DMS153 (cell line): Measurements from ENCODE around the gene DLGAP3.
"Not testable (repeated sequence)": the region's sequence is repeated elsewhere in the genome, so short reads cannot be mapped to it uniquely, and the experiment has no call there.

Source experiments
- DNase-seq: peaks from one replicate; lab custom pipeline; 2025; lab: John Stamatoyannopoulos, UW

The DLGAP3 gene, protein sequence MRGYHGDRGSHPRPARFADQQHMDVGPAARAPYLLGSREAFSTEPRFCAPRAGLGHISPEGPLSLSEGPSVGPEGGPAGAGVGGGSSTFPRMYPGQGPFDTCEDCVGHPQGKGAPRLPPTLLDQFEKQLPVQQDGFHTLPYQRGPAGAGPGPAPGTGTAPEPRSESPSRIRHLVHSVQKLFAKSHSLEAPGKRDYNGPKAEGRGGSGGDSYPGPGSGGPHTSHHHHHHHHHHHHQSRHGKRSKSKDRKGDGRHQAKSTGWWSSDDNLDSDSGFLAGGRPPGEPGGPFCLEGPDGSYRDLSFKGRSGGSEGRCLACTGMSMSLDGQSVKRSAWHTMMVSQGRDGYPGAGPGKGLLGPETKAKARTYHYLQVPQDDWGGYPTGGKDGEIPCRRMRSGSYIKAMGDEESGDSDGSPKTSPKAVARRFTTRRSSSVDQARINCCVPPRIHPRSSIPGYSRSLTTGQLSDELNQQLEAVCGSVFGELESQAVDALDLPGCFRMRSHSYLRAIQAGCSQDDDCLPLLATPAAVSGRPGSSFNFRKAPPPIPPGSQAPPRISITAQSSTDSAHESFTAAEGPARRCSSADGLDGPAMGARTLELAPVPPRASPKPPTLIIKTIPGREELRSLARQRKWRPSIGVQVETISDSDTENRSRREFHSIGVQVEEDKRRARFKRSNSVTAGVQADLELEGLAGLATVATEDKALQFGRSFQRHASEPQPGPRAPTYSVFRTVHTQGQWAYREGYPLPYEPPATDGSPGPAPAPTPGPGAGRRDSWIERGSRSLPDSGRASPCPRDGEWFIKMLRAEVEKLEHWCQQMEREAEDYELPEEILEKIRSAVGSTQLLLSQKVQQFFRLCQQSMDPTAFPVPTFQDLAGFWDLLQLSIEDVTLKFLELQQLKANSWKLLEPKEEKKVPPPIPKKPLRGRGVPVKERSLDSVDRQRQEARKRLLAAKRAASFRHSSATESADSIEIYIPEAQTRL

DNA sequence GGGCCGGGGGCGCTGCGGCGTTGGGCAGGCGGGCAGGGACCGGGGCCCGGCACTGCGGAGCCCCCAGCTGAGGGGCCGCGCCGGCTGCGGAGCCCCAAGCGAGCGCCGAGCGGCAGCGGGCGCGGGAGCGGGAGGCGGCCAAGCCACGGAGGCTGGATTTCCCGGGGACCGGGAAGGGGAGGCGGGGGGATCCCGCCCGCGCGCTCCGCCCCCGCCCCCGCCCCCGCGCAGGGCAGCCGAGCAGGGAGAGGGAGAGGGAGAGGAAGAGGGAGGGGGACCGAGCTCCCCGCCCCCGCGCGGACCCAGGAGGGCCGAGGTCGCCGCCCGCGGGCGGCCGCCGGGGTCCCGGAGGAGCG, at the start of gene DLGAP3:
Gene DLGAP3 (minus strand): TSS at position 154 of the 356 bp plus-strand sequence. CDS start 24,267 bp downstream, outside the sequence.
- peak; percentile 36 for DNase-seq

DNA sequence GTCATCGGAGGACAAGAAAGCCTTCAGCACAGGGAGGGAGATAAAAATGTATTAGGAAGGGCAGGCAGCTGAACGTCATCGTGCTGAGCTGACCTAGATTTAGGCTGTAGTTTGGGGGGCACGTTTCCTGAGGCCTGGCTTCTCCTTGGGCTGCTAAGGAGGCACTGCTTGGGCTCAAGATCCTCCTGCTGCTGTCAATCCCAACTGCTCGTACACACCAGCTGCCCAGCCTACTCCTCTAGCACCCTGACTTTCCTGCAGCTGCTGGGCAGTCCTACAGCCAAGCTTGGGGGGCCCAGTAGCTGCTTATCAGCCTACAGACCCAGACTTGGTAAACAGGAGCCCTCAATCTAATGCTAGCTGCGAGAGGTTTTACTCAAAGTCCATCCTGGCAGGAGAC, 49.5 kb upstream of the DLGAP3 start:
- no peak for DNase-seq

DNA sequence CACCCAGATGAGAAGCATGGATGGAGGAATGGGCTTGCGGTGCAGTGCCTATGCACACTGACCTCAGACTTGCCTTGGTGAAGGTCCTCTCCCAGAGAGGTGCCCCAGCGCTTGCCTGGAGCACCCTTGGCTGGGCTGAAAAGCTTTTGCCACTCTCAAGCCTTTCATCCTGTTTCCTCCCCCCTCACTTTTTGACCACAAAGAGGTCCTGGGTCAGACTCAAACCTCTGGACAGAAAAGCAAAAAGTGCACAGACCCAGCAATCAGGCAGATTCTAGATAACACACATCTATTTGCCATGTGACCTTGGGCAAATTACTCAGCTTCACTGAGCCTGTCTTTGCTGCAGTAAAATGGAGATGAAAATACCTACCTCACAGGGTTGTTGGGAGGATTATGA, 48.4 kb upstream of the DLGAP3 start:
- DNase-seq = no peak

DNA sequence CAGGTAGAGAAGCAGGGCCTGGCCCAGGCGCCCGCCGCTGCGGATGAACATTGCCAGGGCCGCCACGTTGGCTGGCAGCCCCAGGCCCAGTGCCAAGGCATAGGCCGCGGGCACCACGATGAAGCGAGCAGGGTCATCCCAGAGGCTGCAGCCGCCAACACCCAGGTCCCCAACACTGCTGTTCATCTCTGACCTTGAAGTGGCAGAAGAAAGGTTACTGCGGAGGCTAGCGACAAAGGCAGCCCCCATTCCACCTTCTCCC, 47.7 kb upstream of the DLGAP3 start:
- no peak for DNase-seq

DNA sequence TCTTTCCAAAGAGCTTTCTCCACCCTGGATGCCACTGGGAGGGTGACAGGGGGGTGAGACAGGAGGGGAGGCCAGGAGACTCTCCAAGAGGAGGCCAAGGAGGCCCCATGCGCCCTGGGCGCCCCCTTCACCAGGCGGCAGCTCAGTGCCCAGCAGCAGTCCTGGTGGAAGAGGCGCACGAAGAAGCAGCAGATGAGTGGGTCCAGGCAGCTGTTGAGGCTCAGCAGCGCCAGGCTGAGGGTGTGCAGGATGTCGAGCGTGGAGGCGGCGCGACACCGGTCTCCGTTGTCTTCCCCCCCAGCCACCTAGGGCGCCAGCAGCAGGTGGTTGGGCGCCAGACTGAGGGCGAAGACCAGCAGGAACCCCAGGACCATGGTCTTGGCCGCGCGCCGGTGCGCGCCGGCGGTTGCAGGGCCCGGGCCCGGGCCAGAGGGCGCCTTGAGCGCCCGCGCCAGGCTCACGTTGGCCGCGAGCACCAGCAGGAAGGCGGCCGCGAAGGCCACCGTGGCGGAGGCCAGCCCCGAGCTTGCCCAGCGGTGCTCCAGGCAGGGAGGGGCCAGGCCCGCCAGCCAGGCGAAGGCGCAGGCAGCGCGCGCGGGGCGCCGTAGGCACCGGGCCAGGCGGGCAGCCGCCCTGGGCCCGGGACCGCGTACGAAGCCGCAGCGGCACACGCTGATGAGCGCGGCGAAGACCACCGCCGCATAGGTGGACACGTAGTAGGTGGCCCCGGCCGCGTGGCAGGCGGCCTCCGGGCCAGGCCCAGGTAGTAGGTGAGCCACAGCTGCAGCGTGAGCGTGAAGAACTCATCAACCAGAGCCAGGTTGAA, 47.1 kb upstream of the DLGAP3 start:
- no peak for DNase-seq

DNA sequence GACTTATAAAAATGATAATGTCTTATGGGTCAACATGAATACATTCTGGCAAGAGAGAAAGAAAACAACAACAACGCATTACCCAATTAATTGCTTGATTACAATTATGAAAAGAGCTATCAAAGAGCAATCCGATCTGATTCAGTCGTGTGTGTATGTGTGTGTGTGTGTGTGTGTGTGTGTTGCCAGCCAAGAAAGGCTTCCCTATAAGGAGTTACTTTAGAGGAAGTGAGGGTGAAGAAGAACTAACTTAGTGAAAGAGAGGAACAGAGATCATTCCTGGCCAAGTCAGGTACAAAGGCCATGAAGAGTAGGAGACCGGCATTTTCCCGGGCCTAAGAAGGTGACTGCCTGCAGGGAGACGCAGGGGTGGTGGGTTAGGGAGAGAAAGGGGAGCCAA, 46.3 kb upstream of the DLGAP3 start:
- DNase-seq = no peak

DNA sequence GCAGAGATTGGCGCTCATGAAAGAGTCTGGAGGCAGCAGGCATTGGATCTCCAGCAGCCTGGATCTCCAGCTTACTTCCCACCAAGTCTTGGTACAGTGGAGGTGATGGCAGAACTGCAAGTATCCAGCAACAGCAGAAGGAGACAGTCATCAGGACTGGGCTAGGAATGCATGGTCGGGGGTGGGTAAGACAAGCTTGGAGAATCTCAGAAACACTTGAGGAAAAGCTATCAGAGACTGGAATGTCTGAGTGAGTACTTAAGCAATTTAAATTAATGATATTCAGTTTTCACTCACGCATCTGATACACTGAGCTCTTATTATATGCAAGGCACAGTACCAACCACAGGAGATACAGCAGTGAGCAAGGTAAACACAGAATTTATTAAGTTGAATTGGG, 45.9 kb upstream of the DLGAP3 start:
- DNase-seq = no peak

DNA sequence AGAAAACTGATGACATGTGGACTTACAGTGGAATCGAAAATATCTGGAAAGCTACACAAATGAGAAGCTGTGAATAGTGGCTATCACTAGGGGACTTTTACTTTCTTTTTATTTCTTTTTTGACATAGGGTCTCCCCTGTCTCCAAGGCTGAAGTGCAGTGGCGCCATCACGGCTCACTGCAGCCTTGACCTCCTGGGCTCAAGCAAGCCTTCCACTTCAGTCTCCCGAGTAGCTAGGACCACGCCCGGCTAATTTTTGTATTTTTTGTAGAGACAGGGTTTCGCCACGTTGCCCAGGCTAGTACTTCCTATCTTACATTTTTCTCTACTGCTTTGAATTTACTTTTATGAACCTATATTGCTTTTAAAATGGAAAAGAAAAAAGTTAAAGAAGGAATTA, 45.2 kb upstream of the DLGAP3 start:
- no peak for DNase-seq

DNA sequence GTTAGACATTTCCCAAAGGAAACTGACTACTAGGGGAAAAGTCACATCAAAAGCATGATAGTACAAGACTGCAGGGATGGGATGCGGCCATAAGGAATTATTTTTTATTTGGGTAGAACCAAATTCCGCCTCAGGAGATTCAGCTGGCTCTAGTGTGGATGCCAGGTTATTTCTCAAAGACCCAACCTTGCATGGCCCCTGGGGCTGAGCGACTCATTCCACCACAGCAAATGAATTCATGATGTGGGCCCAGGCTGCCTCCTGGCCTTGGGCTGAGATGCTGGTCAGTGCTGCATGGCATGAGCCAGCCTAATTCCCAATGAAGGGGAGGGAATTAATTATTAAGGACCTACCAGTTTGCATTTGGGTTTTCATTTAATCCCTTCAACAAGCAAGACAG, 43.9 kb upstream of the DLGAP3 start:
- DNase-seq = no peak

DNA sequence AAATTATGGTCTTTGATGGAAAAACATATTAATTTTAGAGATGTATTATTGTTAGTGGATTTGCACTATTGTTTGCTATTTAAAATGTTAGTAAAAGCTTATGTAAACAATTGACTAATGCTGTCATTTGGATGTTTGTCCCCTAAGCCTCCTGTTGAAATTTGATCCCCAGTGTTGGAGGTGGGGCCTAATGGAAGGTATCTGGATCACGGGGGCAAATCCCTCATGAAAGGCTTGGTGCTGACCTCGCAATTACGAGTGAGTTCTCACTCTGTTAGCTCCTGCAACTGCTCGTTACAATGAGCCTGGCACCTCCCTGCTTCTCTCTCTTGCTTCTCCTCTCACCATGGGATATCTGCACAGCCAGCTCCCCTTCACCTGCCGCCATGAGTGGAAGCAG, 41.4 kb upstream of the DLGAP3 start:
- peak; percentile 49 for DNase-seq

DNA sequence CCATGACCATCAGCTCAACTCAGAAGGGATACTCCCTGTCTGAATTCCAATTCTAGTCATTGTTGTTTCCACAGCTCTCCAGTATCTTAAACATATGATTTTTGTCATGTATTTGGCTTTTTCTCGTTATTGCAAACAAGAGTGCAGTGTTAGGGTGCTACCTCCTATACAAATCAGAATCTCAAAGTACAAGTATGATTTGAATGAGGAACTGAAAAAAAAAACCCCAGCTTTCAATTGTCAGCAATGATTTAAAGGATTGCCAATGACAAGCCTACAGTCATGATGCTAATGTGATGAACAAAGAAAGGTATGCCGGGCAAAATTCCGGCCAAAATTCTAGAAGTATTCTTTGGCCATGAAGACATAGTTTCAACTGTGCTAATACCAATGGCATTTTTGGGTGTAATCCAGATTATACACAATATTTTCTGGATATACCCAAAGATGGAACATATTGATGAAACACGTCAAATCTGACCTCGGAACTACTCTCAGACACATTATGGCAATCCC, 40.8 kb upstream of the DLGAP3 start:
- DNase-seq = no peak

DNA sequence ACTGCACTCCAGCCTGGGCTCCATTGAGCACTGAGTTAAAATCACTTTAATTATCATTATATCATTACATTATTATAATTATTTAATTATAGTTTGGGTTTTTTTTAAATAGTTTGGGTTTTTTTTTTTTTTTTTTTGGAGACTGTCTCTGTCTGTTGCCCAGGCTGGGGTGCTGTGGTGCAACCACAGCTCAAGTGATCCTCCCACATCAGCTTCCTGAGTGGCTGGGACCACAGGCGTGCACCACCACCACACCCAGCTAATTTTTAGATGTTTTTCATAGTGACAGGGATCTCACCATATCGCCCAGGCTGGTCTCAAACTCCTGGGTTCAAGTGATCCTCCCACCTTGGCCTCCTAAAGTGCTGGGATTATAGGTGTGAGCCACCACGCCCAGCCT, 38.8 kb upstream of the DLGAP3 start:
- DNase-seq = not testable (repeated sequence)

DNA sequence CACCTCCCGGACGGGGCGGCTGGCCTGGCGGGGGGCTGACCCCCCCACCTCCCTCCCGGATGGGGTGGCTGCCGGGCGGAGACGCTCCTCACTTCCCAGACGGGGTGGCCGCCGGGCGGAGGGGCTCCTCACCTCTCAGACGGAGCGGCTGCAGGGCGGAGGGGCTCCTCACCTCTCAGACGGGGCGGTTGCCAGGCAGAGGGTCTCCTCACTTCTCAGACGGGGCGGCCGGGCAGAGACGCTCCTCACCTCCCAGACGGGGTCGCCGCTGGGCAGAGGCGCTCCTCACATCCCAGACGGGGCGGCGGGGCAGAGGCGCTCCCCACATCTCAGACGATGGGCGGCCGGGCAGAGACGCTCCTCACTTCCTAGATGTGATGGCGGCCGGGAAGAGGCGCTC, 38.2 kb upstream of the DLGAP3 start:
- DNase-seq = not testable (repeated sequence)

DNA sequence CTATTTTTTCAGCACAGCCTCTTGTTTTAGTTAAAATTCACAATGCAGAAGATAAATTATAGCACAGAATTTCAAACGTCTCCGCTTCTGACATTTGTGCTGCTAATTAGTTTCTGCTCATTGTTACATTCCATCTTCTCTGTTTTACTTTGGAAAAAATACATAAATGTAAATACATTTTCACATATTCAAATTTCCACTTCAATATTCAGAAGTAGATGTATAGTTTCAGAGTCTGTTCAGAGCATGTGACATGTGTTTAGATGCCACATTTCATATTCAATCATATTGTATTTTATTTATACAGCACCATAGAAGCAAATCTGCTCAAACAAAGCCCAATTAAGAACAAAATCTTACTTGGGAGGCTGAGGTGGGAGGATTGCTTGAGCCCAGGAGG, 36.1 kb upstream of the DLGAP3 start:
- no peak for DNase-seq

DNA sequence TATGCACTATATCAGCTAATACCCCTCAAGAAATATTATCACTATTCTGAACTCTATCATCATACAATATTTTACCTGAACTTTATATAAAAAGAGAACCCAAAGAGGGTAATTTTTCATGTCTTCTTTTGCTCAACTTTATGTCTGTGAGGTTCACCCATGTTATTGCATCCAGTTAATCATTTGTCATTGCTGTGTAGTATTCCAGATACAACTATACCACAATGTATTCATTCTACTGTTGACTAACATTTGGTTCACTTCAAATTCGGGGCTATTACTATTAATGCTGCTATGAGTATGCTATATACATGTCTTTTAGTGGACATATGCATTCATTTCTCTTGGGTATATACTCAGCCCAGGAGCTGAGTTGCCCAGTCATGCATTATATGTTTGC, 21.0 kb upstream of the DLGAP3 start:
- no peak for DNase-seq

DNA sequence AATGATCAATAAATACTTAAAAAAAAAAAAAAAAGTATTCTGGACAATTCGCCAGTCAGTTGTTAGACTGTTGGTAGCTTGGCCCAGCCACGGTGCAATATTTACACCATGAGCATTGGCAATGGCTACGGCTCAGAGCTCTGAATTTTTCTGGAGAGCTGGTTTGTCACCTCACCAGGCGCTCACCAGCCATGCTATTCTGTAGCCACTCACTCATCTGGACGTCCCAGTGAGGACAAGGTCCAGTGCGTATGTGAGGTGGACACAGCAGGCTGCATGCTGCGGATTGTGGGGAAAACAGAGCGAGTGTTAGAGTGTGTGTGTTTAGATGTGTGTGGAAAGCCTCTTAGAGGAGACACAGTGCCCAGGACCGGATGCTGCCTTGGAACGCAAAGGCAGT, 19.3 kb upstream of the DLGAP3 start:
- DNase-seq = not testable (repeated sequence)

DNA sequence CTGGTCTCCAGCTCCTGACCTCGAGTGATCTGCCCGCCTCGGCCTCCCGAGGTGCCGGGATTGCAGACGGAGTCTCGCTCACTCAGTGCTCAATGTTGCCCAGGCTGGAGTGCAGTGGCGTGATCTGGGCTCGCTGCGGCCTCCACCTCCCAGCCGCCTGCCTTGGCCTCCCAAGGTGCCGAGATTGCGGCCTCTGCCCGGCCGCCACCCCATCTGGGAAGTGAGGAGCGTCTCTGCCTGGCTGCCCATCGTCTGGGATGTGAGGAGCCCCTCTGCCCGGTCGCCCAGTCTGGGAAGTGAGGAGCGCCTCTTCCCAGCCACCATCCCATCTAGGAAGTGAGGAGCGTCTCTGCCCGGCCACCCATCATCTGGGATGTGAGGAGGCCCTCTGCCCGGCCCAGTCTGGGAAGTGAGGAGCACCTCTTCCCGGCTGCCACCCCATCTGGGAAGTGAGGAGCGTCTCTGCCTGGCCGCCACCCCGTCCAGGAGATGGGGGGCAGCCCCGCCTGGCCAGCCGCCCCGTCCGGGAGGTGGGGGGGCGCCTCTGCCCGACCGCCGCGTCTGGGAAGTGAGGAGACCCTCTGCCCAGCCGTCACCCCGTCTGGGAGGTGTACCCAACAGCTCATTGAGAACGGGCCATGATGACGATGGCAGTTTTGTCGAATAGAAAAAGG, 18.3 kb upstream of the DLGAP3 start:
- not testable (repeated sequence) for DNase-seq

DNA sequence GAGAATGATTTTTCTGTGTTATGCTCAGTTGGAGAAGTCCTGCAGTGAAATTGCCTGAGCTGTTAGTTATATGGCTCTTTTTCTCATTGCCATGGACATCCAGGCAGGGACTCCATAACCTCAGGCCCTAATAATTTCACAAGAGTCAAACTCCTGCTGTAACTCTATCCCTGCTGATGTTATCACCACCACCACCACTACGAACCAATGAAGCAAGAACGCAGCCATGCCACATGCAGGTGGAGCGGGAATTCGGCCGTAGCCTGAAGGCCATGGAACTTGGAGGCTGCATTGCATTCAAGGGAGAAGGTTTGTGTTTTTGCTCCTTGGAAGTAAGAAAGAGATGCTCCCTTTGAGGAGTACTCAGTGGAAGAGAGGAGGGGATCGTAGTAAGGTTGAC, 16.8 kb upstream of the DLGAP3 start:
- no peak for DNase-seq

DNA sequence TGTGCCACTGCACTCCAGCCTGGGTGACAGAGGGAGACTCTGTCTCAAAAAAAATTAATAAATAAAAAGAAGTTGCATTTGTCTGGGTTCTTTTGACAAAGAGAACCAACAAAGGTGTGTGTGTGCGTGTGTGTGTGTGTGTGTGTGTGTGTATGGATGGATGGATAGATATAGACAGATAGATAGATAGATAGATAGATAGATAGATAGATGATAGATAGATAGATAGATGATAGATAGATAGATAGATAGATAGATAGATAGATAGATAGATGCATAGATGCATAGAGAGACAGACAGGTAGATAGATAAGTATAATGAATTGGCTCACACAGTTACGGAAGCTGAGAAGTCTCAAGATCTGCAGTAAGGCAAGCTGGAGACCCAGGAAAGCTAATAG, 12.3 kb upstream of the DLGAP3 start:
- not testable (repeated sequence) for DNase-seq

DNA sequence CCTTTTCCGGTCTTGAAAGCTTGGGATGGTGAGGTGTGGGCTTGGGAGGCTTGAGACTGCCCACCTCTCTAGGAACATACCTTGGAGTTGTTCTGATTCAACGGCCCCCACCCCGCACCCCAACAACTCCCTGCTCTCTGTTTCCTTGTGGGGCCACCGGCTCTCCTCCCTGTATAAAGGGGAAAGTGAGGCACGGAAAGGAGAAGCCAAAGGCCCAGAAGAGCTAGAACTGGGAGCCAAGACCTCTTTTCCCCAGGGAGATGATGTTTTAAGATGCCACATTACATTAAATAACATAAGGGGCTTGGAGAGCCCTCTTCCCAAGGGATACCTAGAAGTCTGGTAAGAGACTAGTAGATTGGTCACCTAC, 1.2 kb upstream of the DLGAP3 start:
- DNase-seq = no peak

DNA sequence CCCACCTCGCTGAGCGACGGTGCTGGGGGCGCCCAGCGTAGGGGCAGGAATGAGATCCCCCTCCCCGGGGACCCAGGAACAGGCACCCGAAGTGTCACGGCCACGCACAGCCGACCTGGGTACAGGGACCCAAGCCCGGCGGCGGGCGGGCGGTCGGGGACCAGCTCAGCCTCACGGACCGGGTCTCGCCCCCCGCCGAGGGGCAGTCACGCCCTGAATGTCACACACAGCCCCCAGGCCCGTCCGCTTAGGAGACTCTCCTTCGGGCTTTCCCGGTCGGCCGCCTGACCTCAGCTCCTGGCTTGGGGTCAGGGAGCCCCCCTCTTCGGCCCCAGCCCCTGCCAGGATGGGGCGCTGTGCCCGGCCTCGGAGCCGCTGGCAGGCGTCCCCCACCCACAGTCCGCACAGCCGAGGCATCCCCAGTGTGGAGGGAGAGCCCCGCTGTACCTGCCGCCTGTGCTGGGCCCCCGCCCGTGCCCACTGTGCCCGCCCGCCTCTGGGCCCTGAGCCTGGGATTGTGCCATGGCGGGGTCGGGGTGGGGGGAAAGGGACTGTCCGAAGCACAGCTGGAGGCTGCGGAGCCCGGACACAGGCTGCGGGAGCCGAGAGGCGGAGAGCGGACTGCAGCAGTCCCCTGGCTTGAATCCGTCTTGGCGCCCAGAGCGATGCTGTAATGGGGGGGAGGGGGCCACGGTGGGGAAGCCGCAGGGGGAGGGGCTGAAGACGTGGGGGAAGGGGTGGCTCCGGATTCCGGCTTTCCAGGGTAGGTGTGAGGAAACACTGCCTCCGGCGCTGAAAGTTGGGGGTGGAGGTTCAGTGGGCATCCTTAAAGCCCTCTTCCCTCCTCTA, 627 bp upstream of the DLGAP3 start:
- no peak for DNase-seq
